Effector memory CD8-positive, alpha-beta T cell (primary cell): Measurements from ENCODE around the gene FAM13C.

ENCODE experiments used
- ATAC-seq: fragments of 150-1000 bp; cut with Tn5 transposase; replicated peaks from 2 replicates; pipeline ENCODE4 v1.10.0; 2021; ENCODE audit warnings: mild to moderate bottlenecking, moderate library complexity
- DNase-seq, 3 experiments: peaks; one replicate each; pipeline ENCODE4 v3.0.0; 2021
- H3K27ac Mint-ChIP-seq, 2 donors: one replicate each; pipeline ENCODE4 v1.8.0; 2022; ENCODE audit warnings: mild to moderate bottlenecking in 2 of 2, mixed read lengths in 2 of 2, moderate library complexity in 2 of 2
- H3K27me3 Mint-ChIP-seq, 2 donors: one replicate each; pipeline ENCODE4 v1.8.0; 2022; ENCODE audit warnings: mixed read lengths in 2 of 2
- H3K36me3 Mint-ChIP-seq: one replicate; pipeline ENCODE4 v1.8.0; 2022; ENCODE audit warnings: mild to moderate bottlenecking, moderate library complexity, mixed read lengths; ENCODE audit not compliant: insufficient read depth
- H3K4me1 Mint-ChIP-seq, 2 donors: one replicate each; pipeline ENCODE4 v1.8.0; 2022; ENCODE audit warnings: low read depth in 2 of 2, mixed read lengths in 2 of 2
- H3K4me3 Mint-ChIP-seq, 2 donors: one replicate each; pipeline ENCODE4 v1.8.0; 2022; ENCODE audit warnings: mild to moderate bottlenecking in 2 of 2, mixed read lengths in 2 of 2, moderate library complexity in 2 of 2
- H3K9me3 Mint-ChIP-seq, 2 donors: one replicate each; pipeline ENCODE4 v1.8.0; 2022; ENCODE audit warnings: mixed read lengths in 2 of 2

Gene FAM13C

DNA sequence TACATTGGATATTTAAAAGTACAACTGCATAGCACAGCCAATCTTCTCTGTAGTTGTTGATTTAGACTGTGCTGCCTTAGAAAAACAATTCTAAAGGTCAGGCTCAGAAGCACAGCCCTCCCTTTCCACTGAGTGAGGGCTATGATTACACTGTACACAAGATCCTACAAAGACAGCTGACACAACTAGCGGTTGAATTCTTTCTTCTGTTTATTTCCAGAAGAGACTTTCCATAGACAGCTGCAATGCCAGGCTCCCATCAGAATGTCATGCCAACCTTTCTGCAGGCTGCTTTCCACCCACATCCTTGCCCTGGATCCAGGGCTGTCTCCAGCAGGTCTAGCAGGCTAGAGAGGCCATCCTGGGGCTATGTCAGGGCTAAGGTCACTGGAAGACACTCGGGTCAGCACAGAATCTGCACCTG is 39.3 kb downstream of the FAM13C start:
- DNase-seq, result no peak
- no peaks in the 10 kb centered on the region for H3K36me3 Mint-ChIP-seq
- no peak overlapping the region for H3K4me3 Mint-ChIP-seq
- ATAC-seq, result no peak
- peaks cover 0 to 4% of the 10 kb centered on the region in 2 donors for H3K9me3 Mint-ChIP-seq
- H3K4me1 Mint-ChIP-seq, result no peaks in the 10 kb centered on the region
- H3K27ac Mint-ChIP-seq, result no peak overlapping the region
- no peaks in the 10 kb centered on the region for H3K27me3 Mint-ChIP-seq

DNA sequence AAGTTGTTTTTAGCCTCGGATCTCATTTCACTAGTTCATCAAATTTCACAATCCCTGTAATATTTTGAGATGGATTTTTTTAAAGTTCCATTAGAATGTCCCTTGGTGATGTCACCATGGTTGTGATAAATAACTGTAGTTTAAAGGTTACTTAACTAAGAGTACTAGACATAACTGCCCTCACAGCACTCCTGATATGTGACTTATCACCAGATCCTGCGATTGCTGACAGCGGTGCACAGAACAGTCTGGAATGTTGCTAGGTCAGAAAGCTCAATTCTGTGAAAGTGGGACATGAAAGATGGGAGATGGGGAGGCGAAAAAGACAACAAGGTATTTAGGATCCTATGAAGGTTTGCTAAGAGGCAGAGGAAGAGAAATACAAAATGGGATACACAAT is 40.2 kb downstream of the FAM13C start:
- Mint-ChIP-seq H3K27ac (no peak overlapping the region), H3K36me3 (no peaks in the 10 kb centered on the region), H3K4me3 (no peak overlapping the region), H3K9me3 (peaks cover 0 to 4% of the 10 kb centered on the region in 2 donors), H3K4me1 (no peaks in the 10 kb centered on the region), H3K27me3 (no peaks in the 10 kb centered on the region)
- no peak for DNase-seq
- no peak for ATAC-seq

DNA sequence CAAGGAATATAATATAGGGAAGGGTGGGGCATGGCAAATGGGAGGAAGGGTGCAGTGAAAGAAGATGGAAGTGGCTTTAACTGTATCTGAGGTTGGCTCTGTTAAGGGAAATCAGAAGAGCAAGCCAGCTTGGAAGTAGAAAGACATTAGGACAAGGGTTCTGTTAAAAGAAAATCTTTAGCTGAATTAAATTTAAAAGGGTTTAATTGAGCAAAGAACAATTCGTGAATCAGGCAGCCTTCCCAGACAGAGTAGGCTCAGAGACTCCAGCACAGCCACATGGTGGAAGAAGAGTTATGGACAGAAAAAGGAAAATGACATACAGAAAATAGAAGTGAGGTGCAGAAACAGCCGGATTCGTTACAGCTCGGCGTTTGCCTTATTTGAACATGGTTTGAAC is 42.0 kb downstream of the FAM13C start:
- no peak for ATAC-seq

DNA sequence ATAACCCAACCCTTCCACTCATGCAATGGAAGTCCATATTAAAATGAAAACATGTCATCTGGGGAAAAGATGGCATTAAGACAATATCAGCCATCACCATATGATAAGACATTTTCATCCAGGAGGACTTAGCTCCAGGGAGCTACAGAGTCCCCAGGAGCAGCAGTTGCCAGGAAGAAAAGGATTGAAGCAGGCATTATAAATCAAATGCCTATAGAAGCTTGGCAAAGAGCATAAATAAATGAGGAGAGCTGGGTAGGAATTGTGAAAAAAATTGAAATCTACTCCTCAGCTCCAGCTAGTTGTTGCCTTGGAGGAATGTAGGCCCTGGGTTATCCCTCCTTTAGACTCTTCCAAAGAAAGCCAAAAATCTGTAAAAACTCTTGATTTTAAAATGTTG is 42.5 kb downstream of the FAM13C start:
- ATAC-seq, result no peak
- Mint-ChIP-seq H3K36me3 (no peaks in the 10 kb centered on the region), H3K4me3 (no peak overlapping the region)

More for the DNA sequence above, 42.0 kb downstream of the FAM13C start:
- Mint-ChIP-seq H3K4me1 (no peaks in the 10 kb centered on the region), H3K4me3 (no peak overlapping the region), H3K27me3 (no peaks in the 10 kb centered on the region), H3K27ac (no peak overlapping the region), H3K36me3 (no peaks in the 10 kb centered on the region), H3K9me3 (peaks cover 0 to 4% of the 10 kb centered on the region in 2 donors)
- no peak for DNase-seq

DNA sequence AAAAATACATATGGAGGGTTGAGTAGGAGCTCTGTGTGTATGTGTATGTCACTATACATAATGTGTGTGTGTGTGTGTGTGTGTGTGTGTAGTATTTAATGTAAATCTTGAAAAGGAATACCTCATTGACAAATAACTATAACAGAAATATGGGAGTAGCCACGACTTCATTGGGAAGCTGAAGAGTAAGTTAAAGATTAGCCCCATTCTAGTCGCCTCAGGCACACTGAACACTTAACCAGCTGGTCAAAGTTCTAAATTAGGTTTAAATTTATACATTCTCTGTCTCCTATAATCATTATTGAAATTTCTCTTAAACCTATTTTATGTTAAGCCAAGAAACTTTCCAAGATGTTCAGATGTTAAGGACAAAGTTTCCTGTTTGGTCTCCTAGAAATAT is 45.3 kb downstream of the FAM13C start:
- Mint-ChIP-seq H3K9me3 (peaks cover 0 to 4% of the 10 kb centered on the region in 2 donors), H3K4me3 (no peak overlapping the region), H3K4me1 (no peaks in the 10 kb centered on the region), H3K36me3 (no peaks in the 10 kb centered on the region), H3K27me3 (no peaks in the 10 kb centered on the region), H3K27ac (no peak overlapping the region)
- DNase-seq (no peak), ATAC-seq (no peak)

More for the DNA sequence above, 42.5 kb downstream of the FAM13C start:
- Mint-ChIP-seq H3K27me3 (no peaks in the 10 kb centered on the region), H3K9me3 (peaks cover 0 to 4% of the 10 kb centered on the region in 2 donors), H3K27ac (no peak overlapping the region), H3K4me1 (no peaks in the 10 kb centered on the region)
- no peak for DNase-seq

DNA sequence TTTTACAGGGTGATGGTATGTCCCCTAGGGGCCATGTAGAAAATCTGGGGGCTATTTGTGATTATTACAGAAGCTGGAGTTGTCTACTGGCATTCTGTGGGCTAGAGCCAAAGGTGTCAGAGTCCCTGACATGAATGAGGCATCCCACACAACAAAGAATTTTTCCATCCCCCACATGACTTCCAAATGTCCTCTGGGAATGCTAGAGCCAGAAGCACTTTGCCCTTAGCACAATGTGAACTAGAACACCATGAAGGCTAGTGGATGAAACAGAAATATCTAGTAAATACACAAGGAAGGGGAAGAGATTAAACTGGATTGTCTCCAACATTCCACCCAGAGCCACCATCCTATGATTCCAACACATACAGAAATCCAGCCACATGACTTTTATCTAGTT is 46.9 kb downstream of the FAM13C start:
- ATAC-seq (no peak), DNase-seq (no peak)
- Mint-ChIP-seq H3K9me3 (peaks cover 0 to 4% of the 10 kb centered on the region in 2 donors), H3K27me3 (no peaks in the 10 kb centered on the region), H3K4me3 (no peak overlapping the region), H3K27ac (no peak overlapping the region), H3K36me3 (no peaks in the 10 kb centered on the region), H3K4me1 (no peaks in the 10 kb centered on the region)

DNA sequence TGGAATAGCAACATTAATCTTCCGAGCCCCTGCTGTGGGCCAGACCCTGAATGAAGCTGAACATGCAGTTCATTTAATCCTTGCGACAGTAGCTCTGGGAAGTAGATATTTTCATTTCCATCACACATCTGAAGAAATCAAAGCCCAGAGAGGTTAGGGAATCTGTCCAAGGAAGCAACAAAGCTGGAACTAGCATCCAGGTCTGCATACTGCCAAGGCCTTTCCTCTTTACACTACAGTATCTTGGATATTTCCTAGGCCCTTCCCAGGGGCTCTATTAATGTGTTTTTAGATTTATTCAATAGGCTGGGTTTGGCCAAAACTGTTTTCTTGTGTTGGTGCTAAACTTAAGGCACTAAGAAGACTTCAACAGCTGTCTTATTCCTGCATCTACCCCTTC is 48.1 kb downstream of the FAM13C start:
- Mint-ChIP-seq H3K27ac (no peak overlapping the region), H3K36me3 (no peaks in the 10 kb centered on the region), H3K27me3 (no peaks in the 10 kb centered on the region), H3K9me3 (peaks cover 5% of the 10 kb centered on the region in 2 donors), H3K4me3 (no peak overlapping the region), H3K4me1 (no peaks in the 10 kb centered on the region)
- DNase-seq (no peak), ATAC-seq (no peak)

DNA sequence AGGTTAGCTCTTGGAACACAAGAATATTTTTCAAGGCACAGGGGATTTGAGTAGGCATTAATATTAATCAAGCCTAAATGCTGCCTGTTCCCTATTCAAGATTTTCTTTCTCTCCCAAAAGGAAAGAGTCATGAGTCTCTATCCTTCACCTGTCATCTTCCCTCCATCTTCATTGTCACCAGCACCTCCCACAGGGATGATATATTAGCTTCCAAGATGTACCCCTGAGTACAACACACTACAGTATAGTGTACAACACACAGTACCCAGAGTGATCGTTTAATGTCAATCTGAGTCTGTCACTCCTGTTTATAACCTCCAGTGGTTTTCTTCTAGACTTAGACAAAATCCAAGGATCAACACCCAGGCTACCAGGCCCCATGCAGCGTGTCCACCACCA is 50.1 kb downstream of the FAM13C start:
- no peak for DNase-seq
- Mint-ChIP-seq H3K36me3 (no peaks in the 10 kb centered on the region), H3K9me3 (peaks cover 8 to 17% of the 10 kb centered on the region in 2 donors), H3K4me3 (no peak overlapping the region), H3K4me1 (no peaks in the 10 kb centered on the region), H3K27ac (no peak overlapping the region), H3K27me3 (no peaks in the 10 kb centered on the region)
- ATAC-seq, result no peak

DNA sequence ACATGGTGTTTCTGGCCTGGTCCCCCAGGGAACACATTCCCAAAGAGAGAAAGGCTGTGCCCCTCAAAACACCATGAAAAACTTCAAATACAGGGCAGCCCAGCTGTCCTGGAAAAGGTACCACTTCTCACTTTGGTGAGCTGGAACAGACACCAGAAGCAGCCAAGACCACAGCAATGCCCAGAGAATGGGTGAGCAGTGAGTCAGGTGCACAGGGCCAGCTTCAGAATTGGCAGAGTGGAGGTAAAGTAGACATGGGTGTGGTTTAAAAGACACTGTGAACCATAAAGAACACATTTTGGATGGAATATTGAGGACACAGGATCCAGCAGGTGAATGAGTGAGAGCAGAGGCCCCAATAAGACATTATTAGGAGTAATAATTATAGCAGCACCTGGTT is 51.3 kb downstream of the FAM13C start:
- no peaks in the 10 kb centered on the region for H3K36me3 Mint-ChIP-seq
- H3K27ac Mint-ChIP-seq, result no peak overlapping the region
- no peak for ATAC-seq
- peaks cover 8 to 17% of the 10 kb centered on the region in 2 donors for H3K9me3 Mint-ChIP-seq
- no peaks in the 10 kb centered on the region for H3K27me3 Mint-ChIP-seq
- no peak for DNase-seq
- H3K4me1 Mint-ChIP-seq, result no peaks in the 10 kb centered on the region
- H3K4me3 Mint-ChIP-seq, result no peak overlapping the region

DNA sequence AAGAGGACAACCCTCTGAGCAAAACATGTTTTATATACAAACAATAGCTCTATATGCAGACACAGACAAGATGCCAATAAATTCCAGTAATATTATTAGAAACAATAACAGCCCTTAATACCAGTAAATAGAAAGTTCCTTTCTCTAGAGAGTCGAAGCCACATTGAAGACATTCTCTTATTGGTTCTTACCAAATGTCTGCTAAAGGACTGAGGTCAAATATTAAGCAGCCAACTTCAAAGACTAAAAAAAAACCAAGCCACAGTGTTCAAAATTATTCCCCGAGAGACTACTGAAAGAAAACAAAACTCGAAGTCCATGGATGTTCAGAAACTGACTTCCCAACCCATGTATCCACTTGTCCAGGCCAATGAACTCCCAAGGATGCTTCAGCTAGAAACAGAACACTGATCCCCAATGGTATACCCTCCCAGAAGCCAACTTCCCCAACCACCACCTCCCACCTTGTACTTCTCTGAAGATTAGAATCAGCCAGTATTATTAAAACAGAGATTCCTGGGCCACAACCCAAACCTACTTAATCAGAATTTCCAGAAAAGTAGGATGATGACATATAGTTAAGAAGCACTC is 51.9 kb downstream of the FAM13C start:
- ATAC-seq (no peak), DNase-seq (no peak)
- H3K27ac Mint-ChIP-seq, result no peak overlapping the region

DNA sequence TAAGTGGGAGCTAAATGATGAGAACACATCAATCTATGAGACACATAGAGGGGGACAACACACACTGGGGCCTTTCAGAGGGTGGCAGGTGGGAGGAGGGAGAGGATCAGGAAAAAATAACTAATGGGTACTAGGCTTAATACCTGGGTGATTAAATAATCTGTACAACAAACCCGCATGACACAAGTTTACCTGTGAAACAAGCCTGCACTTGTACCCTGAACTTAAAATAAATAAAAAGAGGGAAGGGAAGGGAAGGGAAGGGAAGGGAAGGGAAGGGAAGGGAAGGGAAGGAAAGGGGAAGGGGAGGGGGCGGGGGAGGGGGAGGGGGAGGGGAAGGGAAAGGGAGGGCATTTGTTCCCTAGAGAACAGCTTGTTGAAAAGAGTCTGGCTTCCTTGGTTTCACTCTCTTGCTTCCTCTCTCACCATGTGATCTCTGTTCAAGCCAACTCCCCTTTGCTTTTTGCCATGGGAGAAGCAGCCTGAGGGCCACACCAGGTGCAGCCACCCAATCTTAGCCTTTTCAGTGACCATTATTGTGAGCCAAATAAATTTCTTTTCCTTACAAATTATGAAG is 57.7 kb downstream of the FAM13C start:
- ATAC-seq (no peak), DNase-seq (no peak)
- Mint-ChIP-seq H3K27ac (no peak overlapping the region), H3K36me3 (no peaks in the 10 kb centered on the region), H3K4me3 (no peak overlapping the region), H3K4me1 (no peaks in the 10 kb centered on the region), H3K9me3 (peaks cover 6 to 15% of the 10 kb centered on the region in 2 donors), H3K27me3 (no peaks in the 10 kb centered on the region)

More for the DNA sequence above, 51.9 kb downstream of the FAM13C start:
- no peaks in the 10 kb centered on the region for H3K4me1 Mint-ChIP-seq
- no peaks in the 10 kb centered on the region for H3K36me3 Mint-ChIP-seq
- H3K27me3 Mint-ChIP-seq, result no peaks in the 10 kb centered on the region
- no peak overlapping the region for H3K4me3 Mint-ChIP-seq
- H3K9me3 Mint-ChIP-seq, result peaks cover 8 to 17% of the 10 kb centered on the region in 2 donors

DNA sequence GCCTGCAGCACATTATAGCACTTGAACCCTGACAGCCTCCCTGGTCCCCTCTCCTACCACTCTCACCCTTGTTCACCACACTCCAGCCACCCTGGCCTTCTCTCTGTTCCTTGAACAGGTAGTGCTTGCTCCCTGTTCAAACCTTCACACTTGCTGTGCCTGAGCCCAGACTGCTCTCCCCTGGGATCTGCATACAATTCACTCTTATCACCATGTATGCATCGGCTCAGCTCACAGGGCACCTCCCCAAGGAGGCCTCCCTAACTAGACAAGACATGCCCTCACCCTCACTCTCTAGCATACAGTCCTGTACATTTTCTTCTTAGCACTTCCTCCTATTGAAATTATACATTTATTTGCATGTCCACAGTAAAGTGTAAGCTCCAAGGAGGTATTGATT is 59.3 kb downstream of the FAM13C start:
- Mint-ChIP-seq H3K4me1 (no peaks in the 10 kb centered on the region), H3K9me3 (peaks cover 2 to 4% of the 10 kb centered on the region in 2 donors), H3K36me3 (no peaks in the 10 kb centered on the region), H3K4me3 (no peak overlapping the region), H3K27ac (no peak overlapping the region), H3K27me3 (no peaks in the 10 kb centered on the region)
- ATAC-seq (no peak), DNase-seq (no peak)

DNA sequence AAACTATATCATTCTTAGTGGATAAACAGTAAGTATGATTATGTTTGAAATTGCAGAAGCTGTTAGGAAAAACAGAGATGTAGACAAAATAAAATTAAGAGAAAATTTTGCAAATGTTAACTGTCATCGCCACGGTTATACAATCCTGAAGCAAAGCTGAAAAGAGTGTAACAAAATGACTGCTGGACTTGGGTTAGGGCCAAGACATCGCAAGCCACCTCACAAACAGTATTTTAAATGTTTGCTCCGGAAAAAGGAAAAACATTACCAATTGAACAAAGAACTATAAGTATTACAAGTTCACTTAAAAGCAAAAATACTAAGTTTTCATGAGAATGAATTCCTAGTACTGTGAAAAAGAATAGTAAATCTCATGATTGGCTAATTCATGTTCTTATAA is 60.0 kb downstream of the FAM13C start:
- H3K36me3 Mint-ChIP-seq, result no peaks in the 10 kb centered on the region
- ATAC-seq (no peak), DNase-seq (no peak)
- H3K4me1 Mint-ChIP-seq, result no peaks in the 10 kb centered on the region
- H3K27ac Mint-ChIP-seq, result no peak overlapping the region
- peaks cover 0 to 2% of the 10 kb centered on the region in 2 donors for H3K9me3 Mint-ChIP-seq
- no peaks in the 10 kb centered on the region for H3K27me3 Mint-ChIP-seq
- no peak overlapping the region for H3K4me3 Mint-ChIP-seq

DNA sequence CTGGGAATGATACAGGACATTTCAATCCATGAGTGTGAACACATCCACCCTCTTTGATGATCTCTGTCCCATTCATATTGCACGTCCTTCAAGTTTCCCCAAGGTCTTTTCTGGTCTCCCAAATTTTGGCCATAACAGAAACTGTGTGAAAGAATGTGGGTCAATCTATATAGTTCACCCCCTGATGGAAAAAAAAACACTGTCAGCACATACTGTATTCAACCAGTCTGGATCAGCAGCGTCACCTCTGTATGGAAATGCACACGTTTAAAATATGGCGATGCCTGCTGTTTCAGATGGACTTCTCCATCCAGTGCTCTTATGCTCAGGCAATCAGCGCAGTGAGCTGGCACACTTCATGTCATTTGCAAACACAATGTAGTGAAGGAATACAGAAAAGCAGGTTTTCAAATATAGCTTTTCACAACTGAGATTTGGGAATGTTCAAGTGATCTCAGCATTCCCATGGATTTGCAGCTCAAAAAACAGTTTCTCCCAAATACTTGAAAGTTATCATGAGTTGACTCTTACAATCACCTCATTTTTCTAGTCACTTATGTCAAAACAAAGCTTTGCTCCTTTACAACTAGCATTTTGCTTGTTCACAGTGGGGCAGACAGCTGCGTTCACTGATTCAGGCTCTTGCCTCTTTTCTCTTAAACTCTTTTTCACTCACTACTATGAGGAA is 61.1 kb downstream of the FAM13C start:
- H3K4me3 Mint-ChIP-seq, result no peak overlapping the region
- no peaks in the 10 kb centered on the region for H3K36me3 Mint-ChIP-seq
- no peaks in the 10 kb centered on the region for H3K27me3 Mint-ChIP-seq
- DNase-seq, result no peak
- H3K9me3 Mint-ChIP-seq, result peaks cover 0 to 2% of the 10 kb centered on the region in 2 donors
- no peak for ATAC-seq
- H3K27ac Mint-ChIP-seq, result no peak overlapping the region
- no peaks in the 10 kb centered on the region for H3K4me1 Mint-ChIP-seq
